ENCODE measurements around the gene BSCL2. TPM values are rescaled to one million over a fixed set of nuclear protein-coding genes. Genes with fewer than 3 reads are reported as not detected.

Gene BSCL2
- total RNA-seq, 2 donors from 2014 or later, result 148 to 187 TPM

DNA sequence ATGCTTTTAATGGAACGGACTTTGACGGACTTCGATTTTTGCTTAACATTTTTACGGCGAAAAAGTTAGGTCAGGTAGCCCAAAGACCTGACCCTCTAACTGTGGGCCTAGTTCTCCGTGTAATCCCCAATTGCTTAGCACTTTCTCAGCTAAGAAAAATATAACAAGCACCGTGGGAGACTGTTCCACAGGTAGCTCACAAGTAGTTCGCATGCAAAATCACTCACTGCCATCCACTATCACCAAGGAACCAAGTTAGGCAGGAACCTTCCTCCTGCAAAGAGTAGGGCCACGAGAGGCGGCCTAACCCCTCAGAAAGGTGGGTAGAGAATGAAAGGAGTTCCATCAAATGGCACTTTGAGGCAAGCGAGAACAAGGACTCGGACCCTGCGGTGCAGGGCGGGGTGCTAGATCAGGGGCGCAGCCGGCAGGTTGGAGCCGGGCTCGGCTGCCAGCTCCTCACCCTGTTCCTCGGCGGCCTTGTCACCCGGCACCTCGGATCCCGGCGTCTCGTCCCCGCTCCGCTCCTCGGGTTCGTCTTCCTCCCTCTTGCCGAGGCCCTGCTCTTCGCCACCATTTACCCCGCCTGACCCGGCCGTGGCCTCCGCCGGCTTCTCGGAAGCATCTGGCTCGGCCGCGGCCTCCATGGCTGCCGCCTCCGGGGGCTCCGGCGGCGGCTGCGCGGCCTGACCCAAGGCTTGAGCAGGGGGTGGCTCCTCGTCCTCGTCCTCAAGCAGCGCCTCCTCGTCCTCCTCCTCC lies 19.1 kb upstream of the BSCL2 start:
- Histone ChIP-seq H3K4me3 (peak overlapping the region; percentile 79 to 90), H3K9me3 (no peaks in the 10 kb centered on the region), H3K36me3 (peaks cover 0 to 14% of the 10 kb centered on the region in 2 donors), H3K27me3 (replicated peaks; ENCODE audit: insufficient read depth) (no peaks in the 10 kb centered on the region), H3K4me1 (replicated peaks) (peaks cover 9% of the 10 kb centered on the region), H3K27ac (peak overlapping the region; percentile 89 to 97)
- 0% methylated on average over 49 of the region's 51 CpGs for WGBS
- intact Hi-C loops (cut with DNase I), result loop anchor here (5.0 kb wide), 1 partner anchor 36 kb away; the partner anchor contains the start of gene POLR2G
- TF ChIP-seq POLR2A (IDR thresholded peaks at IDR 0.05), result no peak
- TF ChIP-seq POLR2AphosphoS5 (IDR thresholded peaks at IDR 0.05), result no peak
- TF ChIP-seq, protein P1, sequence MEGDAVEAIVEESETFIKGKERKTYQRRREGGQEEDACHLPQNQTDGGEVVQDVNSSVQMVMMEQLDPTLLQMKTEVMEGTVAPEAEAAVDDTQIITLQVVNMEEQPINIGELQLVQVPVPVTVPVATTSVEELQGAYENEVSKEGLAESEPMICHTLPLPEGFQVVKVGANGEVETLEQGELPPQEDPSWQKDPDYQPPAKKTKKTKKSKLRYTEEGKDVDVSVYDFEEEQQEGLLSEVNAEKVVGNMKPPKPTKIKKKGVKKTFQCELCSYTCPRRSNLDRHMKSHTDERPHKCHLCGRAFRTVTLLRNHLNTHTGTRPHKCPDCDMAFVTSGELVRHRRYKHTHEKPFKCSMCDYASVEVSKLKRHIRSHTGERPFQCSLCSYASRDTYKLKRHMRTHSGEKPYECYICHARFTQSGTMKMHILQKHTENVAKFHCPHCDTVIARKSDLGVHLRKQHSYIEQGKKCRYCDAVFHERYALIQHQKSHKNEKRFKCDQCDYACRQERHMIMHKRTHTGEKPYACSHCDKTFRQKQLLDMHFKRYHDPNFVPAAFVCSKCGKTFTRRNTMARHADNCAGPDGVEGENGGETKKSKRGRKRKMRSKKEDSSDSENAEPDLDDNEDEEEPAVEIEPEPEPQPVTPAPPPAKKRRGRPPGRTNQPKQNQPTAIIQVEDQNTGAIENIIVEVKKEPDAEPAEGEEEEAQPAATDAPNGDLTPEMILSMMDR (IDR thresholded peaks at IDR 0.05), result no peak
- peak; percentile 21 for DNase-seq (ENCODE audit: low spot score)

DNA sequence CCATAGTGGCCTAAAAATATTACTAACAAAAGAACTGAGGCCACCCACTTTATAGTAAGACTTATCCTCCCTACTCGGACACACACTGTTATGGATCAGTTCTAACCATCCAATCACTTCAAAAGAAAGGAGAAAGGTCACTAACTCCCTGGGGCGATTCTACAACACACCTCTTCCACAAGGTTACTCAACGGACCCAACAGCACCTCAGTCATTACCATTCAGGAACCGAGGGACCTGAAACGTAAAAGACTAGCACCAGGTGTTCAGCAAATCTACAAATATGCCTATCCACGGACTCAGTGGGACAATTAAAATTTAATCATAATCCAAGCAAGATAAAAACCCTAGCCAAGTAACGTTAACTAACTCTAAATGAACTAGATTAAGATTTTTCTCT lies 18.4 kb upstream of the BSCL2 start:
- 2% methylated on average over 7 of the region's 7 CpGs for WGBS
- Histone ChIP-seq H3K27ac (peak overlapping the region; percentile 89 to 97), H3K4me1 (replicated peaks) (peaks cover 9% of the 10 kb centered on the region), H3K4me3 (peak overlapping the region; percentile 79 to 90), H3K27me3 (replicated peaks; ENCODE audit: insufficient read depth) (no peaks in the 10 kb centered on the region), H3K36me3 (peaks cover 0 to 20% of the 10 kb centered on the region in 2 donors), H3K9me3 (no peaks in the 10 kb centered on the region)
- intact Hi-C loops (cut with DNase I), result loop anchor here (5.0 kb wide), 1 partner anchor 37 kb away; the partner anchor contains the start of gene POLR2G
- no peak for TF ChIP-seq POLR2A (IDR thresholded peaks at IDR 0.05)
- no peak for TF ChIP-seq POLR2AphosphoS5 (IDR thresholded peaks at IDR 0.05)
- TF ChIP-seq, protein P1 (IDR thresholded peaks at IDR 0.05), result no peak
- DNase-seq (ENCODE audit: low spot score), result no peak

DNA sequence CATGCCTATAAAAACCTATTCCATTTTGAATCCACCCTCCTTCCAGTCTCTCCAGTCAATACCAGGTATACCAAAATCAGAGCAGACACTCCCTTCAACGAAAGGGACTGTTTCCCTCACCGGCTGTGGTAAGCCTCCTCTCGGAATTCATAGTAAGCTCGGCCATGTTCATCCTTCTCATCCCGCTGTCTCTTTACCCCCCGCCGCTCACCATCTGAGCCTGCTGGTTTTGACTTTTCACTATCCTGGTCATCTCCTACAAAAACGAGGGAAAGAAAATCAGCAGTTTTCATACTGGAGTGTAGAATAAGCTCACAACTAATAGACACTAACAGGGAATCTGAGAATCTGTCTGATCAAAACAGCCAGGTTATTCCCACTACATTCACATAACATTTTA lies 16.9 kb upstream of the BSCL2 start:
- peak overlapping the region in 1 of 2 donors; percentile 9 for H3K27ac ChIP-seq

DNA sequence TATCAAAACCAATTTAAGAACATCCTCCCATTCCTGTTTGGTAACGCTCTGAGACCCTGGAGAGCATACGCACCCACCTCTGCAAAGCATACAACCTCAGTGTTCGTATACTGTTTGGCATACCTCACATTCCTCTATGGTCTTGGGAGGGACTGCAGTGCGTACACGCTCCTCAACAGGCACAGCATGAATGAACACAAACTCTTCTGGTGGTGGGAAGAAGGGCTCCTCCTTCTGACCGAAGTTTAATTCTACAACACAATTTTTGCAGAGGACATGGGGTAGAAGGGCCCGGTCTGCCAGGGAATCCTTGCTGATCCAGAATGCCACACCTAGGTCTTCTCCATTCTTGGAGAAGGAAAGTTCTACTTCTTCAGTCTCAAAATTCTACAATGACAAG lies 14.8 kb upstream of the BSCL2 start:
- TF ChIP-seq POLR2AphosphoS5 (IDR thresholded peaks at IDR 0.05) (no peak), POLR2A (IDR thresholded peaks at IDR 0.05) (no peak)
- TF ChIP-seq, protein P1 (IDR thresholded peaks at IDR 0.05), result no peak
- no peaks in the 10 kb centered on the region for H3K9me3 ChIP-seq
- 64% methylated on average over 7 of the region's 7 CpGs for WGBS
- peaks cover 0 to 28% of the 10 kb centered on the region in 2 donors for H3K36me3 ChIP-seq
- H3K27me3 ChIP-seq (replicated peaks; ENCODE audit: insufficient read depth), result no peaks in the 10 kb centered on the region
- no peak overlapping the region for H3K27ac ChIP-seq
- intact Hi-C loops (cut with DNase I), result no loop called here
- peaks cover 2% of the 10 kb centered on the region for H3K4me1 ChIP-seq (replicated peaks)
- H3K4me3 ChIP-seq, result no peak overlapping the region
- DNase-seq (ENCODE audit: low spot score), result no peak

More for the DNA sequence above, 16.9 kb upstream of the BSCL2 start:
- Histone ChIP-seq H3K36me3 (peaks cover 0 to 27% of the 10 kb centered on the region in 2 donors), H3K9me3 (no peaks in the 10 kb centered on the region), H3K4me1 (replicated peaks) (no peaks in the 10 kb centered on the region), H3K27me3 (replicated peaks; ENCODE audit: insufficient read depth) (no peaks in the 10 kb centered on the region), H3K4me3 (peak overlapping the region in 1 of 2 donors; percentile 90)
- TF ChIP-seq POLR2A (IDR thresholded peaks at IDR 0.05) (no peak), POLR2AphosphoS5 (IDR thresholded peaks at IDR 0.05) (no peak)
- TF ChIP-seq, protein P1 (IDR thresholded peaks at IDR 0.05), result no peak
- intact Hi-C loops (cut with DNase I), result no loop called here
- DNase-seq (ENCODE audit: low spot score), result no peak
- WGBS, result 27% methylated on average over 8 of the region's 8 CpGs

Measured in prostate gland (tissue), 2 donors.